NCI-H2081 treated with DMSO at 0.1 percent for 48 hours (cell line): ENCODE data around the gene ARL3.

Experiments
- DNase-seq: peaks from one replicate; lab custom pipeline; 2025; lab: John Stamatoyannopoulos, UW

ARL3 gene

GRCh38 chr10:102634686-102635085 lies 79.5 kb downstream of the ARL3 start:
- no peak for DNase-seq

DNA sequence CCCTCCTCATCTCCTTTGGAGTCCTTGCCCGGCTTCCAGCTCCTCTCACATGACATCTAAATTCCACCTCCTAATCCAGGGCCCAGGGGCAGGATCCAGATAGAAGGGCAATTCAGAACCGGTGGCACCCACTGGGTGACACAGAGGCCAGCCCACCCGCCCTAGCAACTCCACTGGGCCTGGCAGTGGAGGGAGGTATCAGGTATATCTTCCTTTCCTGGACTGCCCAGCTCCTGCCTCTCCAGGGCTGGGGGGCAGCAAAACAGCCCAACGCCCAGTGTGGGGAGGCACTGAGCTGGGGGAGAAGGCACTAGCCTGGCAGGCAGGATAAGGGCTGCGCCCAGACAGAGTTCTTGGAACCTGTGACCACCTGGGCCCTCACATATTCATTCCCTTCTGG lies 80.3 kb downstream of the ARL3 start:
- DNase-seq: no peak

- no peak for DNase-seq
Measured at GRCh38 chr10:102633287-102633686, 80.9 kb downstream of the ARL3 start.

DNA sequence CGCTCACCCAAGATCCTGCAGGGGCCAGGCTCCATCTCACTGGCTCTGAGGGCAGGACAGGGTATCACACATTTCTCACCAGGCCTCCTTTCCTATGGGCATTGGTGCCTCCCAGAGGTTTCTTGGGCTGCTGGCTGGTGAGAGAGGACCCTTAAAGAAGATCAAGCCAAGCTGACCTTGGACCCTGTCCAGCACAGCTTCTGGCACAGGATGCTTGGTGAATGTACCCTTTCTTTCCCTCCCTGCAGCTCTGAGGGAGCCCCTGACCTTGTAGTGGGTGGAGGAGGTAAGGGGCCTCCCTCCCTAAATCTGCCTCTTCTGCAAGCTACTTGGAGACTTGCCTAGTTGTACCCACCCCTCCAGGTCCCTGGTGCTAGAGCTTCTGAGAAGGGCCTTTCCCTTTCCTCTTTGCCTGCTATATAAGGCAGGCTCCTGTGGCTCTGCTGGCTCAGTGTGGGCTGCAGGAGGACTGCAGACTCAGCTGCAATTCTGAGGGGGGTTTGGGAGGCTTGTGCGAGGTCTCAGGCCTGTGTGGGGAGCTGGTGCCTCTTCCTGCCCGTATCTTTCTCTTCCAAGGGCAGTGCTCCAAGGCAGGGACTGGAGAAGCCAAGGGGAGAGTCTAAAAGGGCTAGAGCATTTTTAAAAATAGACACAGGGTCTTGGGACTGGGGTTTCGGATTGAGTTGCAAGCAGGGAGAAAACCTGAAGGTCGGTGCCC lies 81.6 kb downstream of the ARL3 start:
- no peak for DNase-seq

DNA sequence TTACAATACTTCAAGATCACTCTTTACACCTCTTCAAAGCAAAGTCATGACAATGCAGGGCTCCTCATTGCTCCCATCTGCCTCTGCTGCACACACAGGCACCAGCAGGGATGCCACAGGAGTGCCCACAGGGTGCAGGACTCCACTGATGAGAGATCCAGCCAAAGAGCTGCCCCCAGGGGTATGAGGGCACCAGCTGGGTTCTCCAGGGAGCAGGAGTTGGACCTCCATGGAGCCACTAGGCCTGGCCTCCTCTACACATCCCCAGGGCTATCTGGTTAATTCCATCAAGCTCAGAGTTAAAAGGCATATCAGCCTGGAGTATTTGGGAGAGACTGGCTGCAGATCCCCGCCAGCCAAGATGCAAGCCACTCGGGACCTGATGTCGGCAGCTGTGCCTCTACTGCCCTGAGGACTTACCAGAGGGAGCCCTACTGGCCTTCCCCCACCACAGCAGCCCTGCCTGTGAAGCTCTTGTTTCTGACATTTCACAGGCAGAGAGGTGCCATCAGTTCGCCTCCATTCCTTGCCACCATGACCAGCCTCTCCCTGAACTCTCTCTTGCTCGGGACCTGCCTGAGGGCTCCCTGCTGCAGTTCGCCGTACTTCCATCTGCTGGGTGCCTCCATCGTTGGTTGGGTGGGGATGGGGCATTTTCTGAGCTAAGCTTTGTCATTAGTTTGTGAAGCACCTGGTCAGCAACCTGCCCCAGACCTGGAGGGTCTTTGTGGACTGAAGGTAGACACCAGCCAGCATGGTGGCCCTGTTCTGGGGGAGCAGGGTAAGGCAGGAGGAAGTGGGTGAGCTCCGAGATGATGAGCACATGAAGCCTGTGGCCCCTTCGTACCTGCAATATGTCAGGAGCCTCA lies 82.4 kb downstream of the ARL3 start:
- DNase-seq: no peak

DNA sequence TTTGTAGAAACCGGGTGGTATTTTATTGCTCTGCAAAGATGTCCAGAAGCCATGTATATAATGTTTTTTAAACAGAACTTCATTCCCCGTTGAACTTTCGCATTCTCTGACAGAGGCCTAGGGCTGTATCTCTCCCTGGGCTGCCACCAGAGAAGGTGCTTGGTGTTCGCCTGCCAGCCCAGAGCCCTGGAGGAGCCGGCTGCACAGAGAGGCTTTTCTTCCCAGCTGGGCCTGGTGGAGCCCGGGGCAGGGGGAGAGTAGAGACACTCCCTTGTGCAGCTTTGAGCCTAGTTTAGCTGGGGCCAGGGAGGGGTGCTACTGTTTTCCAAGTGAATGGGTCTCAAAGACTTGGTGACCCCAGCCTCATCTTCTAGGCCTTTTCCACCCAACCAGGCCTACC lies 83.5 kb downstream of the ARL3 start:
- no peak for DNase-seq

DNA sequence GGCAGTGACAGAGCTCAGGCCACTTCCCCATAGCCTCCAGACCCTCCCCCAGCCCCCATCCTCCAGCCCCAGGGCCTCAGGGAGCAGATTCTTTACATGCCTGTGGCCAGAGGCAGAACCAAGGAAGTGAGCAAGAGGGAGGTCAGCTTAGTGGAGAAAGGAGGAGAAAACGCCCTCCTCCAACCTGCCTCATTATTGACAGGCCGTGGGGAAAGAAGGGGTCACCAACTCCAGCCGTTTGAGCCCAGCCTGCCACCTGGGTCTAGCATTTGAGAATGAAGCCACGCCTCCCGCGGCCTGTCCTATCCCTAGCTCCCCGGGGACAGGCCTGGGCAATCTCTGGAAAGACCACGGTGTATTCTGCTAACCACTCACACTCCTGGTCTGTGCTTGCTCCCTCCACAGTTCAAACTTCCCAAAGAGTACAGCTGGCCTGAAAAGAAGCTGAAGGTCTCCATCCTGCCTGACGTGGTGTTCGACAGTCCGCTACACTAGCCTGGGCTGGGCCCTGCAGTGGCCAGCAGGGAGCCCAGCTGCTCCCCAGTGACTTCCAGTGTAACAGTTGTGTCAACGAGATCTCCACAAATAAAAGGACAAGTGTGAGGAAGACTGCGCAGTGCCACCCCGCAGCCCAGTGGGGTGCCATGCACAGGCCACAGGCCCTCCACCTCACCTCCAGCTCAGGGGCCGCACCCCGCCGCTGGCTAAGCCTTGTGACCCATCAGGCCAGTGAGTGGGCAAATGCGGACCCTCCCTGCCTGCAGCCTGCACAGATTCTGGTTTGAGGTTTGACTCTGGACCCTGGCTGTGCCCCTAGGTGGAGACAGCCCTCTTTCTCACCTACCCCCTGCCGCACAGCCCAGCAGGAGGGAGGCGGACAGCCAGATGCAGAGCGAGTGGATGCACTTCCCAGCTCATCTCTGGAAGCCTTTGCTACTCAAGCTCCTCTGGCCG lies 84.3 kb downstream of the ARL3 start:
- no peak for DNase-seq

GRCh38 chr10:102628451-102628911 lies 85.7 kb downstream of the ARL3 start:
- no peak for DNase-seq

DNA sequence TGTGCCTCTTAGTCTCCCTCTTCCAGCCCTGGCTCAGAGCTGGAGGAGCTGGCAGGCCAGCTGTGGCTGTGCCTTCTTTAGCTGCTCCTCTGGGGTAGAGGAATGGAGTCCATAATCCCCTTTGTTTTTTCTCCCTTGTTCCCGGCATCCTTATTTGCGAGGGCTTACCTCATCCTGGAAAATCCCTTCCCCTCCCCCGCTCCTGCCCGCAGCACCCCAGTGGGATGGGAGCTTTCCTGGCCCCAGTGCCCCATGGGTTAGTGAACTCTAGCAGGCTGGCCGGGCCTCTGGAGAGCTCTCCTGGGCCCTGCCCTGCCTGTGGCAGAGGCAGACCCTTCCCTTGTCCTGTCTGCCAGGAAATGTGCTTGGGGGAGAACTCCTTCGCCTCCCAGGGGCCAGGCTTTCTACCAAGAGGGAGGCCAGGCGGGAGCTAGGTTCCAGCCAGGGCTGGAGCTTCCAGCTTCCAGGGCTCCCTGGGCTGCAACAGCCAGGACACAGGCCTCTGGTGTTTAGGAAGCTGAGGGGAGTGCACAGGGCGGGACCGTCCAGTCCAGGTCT lies 86.4 kb downstream of the ARL3 start:
- no peak for DNase-seq

- DNase-seq: no peak
Measured at GRCh38 chr10:102627291-102627735, 86.9 kb downstream of the ARL3 start.

- DNase-seq: no peak
Measured at GRCh38 chr10:102626026-102626685, 88.0 kb downstream of the ARL3 start.

DNA sequence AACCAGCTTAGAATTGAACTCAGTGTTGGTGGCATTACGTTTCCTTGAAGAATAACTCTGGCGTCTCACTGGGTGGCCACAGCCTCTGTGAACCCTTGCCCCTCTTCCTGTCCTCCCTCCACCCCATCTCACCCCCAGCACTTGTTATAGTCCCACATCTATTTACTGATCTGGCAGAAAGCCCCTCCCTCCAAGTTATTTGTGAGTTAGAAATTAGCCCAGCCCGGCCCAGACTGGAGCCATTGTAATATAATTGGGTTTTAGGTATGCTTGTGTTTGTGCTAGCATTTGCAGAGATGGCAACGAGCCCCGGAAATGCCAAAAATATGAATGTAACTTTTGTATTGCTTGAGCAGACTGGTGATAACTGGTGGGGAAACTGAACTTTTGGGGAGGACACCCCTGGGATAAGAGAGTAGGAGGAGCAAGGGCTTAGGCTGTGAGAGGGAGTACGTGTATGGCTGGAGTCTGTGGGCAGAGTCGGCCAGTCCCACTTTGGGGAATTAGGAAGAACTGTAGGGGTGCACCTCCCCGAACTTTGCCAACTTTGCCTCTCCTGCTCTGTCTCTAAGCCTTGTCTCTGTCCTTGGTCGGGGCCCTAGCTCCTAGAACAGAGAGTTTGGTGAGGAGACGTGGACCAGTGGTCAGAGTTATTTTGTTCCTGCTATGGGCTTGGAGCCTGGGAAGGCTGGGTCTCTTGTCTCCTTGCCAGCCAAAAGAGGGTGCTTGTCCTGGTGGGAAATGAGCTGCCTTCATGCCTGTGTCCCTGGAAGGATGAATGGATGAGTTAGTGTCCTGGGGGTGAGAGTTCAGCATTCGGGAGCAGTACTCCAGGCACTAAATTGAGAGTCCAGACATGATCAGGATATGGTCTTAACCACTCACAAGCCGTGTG lies 89.2 kb downstream of the ARL3 start:
- no peak for DNase-seq

DNA sequence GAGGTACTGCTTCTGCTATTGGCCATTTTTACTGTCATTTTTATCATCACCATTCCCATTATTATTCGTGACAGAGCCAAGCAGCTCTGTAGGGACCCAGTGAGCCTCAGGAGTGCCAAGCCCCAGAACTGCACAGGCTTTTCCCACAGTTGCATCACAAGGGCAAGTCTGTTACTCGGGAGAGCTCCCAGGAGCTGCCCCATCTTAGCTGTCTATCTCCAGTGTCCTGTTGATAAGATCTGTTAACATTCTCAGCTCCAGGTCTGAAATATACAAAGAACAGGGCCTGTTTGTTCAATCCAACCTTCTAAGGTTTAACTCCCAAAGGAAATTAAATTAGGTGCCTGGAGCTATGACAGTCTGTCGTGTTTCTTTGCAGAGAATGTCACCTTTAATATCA lies 90.1 kb downstream of the ARL3 start:
- DNase-seq: no peak
